ENCODE data around the gene EBI3.

Gene EBI3

DNA sequence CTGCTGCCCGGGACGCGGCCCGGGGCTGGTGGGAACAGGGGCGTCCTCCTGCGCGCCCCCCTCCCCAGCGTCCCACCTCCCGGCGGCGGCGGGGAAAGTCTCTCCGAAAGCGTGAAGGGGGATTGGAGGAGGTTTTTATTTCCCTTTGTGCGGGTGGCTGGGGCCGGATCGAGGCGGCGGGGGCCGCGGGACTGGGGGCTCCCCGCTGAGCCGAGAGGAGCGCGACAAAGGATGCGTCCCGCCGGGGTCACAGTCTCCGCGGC, 49.9 kb downstream of the EBI3 start:
- no peaks in the 10 kb centered on the region for H3K4me1 ChIP-seq (ENCODE audit: control insufficient read depth, low read length)
- no peak for TF ChIP-seq EZH2phosphoT487 (IDR thresholded peaks at IDR 0.05; ENCODE audit: borderline replicate concordance, low read length)
- TF ChIP-seq, protein P1, sequence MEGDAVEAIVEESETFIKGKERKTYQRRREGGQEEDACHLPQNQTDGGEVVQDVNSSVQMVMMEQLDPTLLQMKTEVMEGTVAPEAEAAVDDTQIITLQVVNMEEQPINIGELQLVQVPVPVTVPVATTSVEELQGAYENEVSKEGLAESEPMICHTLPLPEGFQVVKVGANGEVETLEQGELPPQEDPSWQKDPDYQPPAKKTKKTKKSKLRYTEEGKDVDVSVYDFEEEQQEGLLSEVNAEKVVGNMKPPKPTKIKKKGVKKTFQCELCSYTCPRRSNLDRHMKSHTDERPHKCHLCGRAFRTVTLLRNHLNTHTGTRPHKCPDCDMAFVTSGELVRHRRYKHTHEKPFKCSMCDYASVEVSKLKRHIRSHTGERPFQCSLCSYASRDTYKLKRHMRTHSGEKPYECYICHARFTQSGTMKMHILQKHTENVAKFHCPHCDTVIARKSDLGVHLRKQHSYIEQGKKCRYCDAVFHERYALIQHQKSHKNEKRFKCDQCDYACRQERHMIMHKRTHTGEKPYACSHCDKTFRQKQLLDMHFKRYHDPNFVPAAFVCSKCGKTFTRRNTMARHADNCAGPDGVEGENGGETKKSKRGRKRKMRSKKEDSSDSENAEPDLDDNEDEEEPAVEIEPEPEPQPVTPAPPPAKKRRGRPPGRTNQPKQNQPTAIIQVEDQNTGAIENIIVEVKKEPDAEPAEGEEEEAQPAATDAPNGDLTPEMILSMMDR (IDR thresholded peaks at IDR 0.05; ENCODE audit: low read depth, low read length, poor library complexity, severe bottlenecking), result no peak
- no peaks in the 10 kb centered on the region for H3K9me2 ChIP-seq (replicated peaks; ENCODE audit: control insufficient read depth, low read length)
- no peak overlapping the region for H3K4me2 ChIP-seq (ENCODE audit: low read length)
- peaks cover 4% of the 10 kb centered on the region; the same call in 1 of the 2 replicates for H3K27me3 ChIP-seq (ENCODE audit: control insufficient read depth, low read length)
- no peaks in the 10 kb centered on the region for H3K9me3 ChIP-seq (ENCODE audit: control insufficient read depth, insufficient read depth, low read length)
- no peaks in the 10 kb centered on the region for H3K79me2 ChIP-seq (ENCODE audit: control insufficient read depth, low read length)
- no peaks in the 10 kb centered on the region for H4K20me1 ChIP-seq (ENCODE audit: control insufficient read depth, insufficient read depth, low read depth, low read length)
- H3F3A ChIP-seq (ENCODE audit: control insufficient read depth, insufficient read depth), result no peaks in the 10 kb centered on the region
- no peak overlapping the region for H3K4me3 ChIP-seq (ENCODE audit: low read length)
- no peaks in the 10 kb centered on the region for H3K36me3 ChIP-seq (ENCODE audit: control insufficient read depth, low read length)
- no peak overlapping the region for H3K27ac ChIP-seq (ENCODE audit: low read depth, low read length)

DNA sequence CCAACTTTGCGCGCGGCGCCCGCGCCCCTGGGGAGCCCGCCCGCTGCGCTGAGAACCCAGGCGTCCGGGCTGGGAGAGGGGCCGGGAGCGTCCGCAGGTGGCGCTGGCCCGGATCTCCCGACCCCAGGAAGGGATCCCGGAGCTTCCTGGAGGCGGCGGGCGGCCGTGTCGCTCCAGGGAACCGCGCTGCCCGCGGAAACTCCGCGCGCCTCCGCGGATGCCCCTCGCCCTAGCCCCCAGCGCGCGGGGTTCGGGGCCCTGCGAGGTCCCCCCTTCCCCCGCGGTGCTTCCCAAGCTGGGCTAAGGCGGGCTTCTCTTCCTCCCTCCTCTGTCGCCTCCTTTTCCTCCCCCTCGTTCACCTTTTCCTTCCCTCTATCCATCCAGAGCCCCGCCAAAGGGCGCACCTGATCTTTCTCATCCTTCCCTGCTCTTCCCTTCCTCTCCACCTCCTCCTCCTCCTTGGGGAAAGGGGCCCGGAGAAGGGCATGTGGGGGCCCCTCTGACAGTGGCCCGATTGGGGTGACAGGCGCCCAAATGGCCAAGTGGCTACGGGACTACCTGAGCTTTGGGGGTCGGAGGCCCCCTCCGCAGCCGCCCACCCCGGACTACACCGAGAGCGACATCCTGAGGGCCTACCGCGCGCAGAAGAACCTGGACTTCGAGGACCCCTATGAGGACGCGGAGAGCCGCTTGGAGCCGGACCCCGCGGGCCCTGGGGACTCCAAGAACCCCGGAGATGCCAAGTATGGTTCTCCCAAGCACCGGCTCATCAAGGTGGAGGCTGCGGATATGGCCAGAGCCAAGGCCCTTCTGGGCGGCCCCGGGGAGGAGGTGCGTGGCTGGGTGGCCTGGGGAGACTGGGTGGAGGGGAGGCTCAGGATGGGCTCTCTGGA, 50.5 kb downstream of the EBI3 start:
- H3K27me3 ChIP-seq (ENCODE audit: control insufficient read depth, low read length), result peaks cover 4% of the 10 kb centered on the region; the same call in 1 of the 2 replicates
- H4K20me1 ChIP-seq (ENCODE audit: control insufficient read depth, insufficient read depth, low read depth, low read length), result no peaks in the 10 kb centered on the region
- H3K36me3 ChIP-seq (ENCODE audit: control insufficient read depth, low read length), result no peaks in the 10 kb centered on the region
- no peaks in the 10 kb centered on the region for H3K4me1 ChIP-seq (ENCODE audit: control insufficient read depth, low read length)
- no peaks in the 10 kb centered on the region for H3K79me2 ChIP-seq (ENCODE audit: control insufficient read depth, low read length)
- no peaks in the 10 kb centered on the region for H3K9me2 ChIP-seq (replicated peaks; ENCODE audit: control insufficient read depth, low read length)
- no peaks in the 10 kb centered on the region for H3F3A ChIP-seq (ENCODE audit: control insufficient read depth, insufficient read depth)
- H3K9me3 ChIP-seq (ENCODE audit: control insufficient read depth, insufficient read depth, low read length), result no peaks in the 10 kb centered on the region
- no peak overlapping the region for H3K27ac ChIP-seq (ENCODE audit: low read depth, low read length)
- no peak overlapping the region for H3K4me2 ChIP-seq (ENCODE audit: low read length)
- no peak overlapping the region for H3K4me3 ChIP-seq (ENCODE audit: low read length)
- TF ChIP-seq, protein P1 (IDR thresholded peaks at IDR 0.05; ENCODE audit: low read depth, low read length, poor library complexity, severe bottlenecking), result no peak
- no peak for TF ChIP-seq EZH2phosphoT487 (IDR thresholded peaks at IDR 0.05; ENCODE audit: borderline replicate concordance, low read length)

DNA sequence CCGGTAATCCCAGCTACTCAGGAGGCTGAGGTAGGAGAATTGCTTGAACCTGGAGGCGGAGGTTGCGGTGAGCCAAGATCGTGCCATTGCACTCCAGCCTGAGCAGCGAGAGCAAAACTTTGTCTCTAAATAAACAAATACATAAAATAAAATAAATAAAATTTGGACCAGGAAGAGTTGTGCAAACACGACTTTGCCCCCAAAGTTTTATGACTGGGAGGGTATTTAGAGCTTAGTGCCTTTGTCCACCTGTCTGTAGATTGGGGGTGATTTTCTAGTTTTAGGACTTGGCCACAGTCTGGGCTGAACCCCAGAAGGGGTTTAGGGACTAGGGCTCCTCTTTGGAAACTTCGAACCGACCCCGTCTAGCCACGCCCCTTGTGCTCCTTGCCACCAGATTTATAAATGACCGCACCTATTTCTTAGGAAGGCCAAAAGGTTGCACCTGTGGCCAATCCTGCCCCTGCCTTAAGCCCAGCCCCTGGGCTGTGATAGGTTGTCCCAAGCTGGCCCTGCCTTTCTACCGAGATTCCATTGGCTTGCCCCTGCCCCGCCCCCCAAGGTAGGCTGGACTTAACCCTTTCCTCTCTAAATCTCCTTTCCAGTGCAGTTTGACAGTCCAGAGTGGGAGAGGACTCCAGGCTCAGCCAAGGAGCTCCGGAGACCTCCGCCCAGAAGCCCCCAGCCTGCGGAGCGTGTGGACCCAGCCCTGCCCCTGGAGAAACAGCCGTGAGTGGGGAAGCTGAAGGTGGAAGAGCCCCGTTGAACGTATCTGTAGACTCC, 55.0 kb downstream of the EBI3 start:
- no peaks in the 10 kb centered on the region for H3K9me3 ChIP-seq (ENCODE audit: control insufficient read depth, insufficient read depth, low read length)
- no peaks in the 10 kb centered on the region for H4K20me1 ChIP-seq (ENCODE audit: control insufficient read depth, insufficient read depth, low read depth, low read length)
- no peaks in the 10 kb centered on the region for H3K9me2 ChIP-seq (replicated peaks; ENCODE audit: control insufficient read depth, low read length)
- H3K4me2 ChIP-seq (ENCODE audit: low read length), result no peak overlapping the region
- H3K36me3 ChIP-seq (ENCODE audit: control insufficient read depth, low read length), result no peaks in the 10 kb centered on the region
- H3K27ac ChIP-seq (ENCODE audit: low read depth, low read length), result no peak overlapping the region
- TF ChIP-seq EZH2phosphoT487 (IDR thresholded peaks at IDR 0.05; ENCODE audit: borderline replicate concordance, low read length), result no peak
- TF ChIP-seq, protein P1 (IDR thresholded peaks at IDR 0.05; ENCODE audit: low read depth, low read length, poor library complexity, severe bottlenecking), result no peak
- H3F3A ChIP-seq (ENCODE audit: control insufficient read depth, insufficient read depth), result no peaks in the 10 kb centered on the region
- no peaks in the 10 kb centered on the region for H3K79me2 ChIP-seq (ENCODE audit: control insufficient read depth, low read length)
- H3K27me3 ChIP-seq (ENCODE audit: control insufficient read depth, low read length), result no peaks in the 10 kb centered on the region
- no peaks in the 10 kb centered on the region for H3K4me1 ChIP-seq (ENCODE audit: control insufficient read depth, low read length)
- H3K4me3 ChIP-seq (ENCODE audit: low read length), result no peak overlapping the region

Data from DOHH2 (cell line).